Neural cell (in vitro differentiated cells): ENCODE measurements around the gene KNSTRN. TPM values are rescaled to one million over a fixed set of nuclear protein-coding genes. Genes with fewer than 3 reads are reported as not detected.
A peak's percentile ranks its signal among the peaks of the same experiment; 100 is the strongest.

Experiments
- H2AFZ ChIP-seq: fragments of 200-600, 300-800 bp; sonication (generic), shearing (Covaris generic); 2 replicates; pipeline ENCODE4 v1.6.0; 2014; ENCODE audit warnings: low read depth, mild to moderate bottlenecking, antibody characterized with exemption, low read length, moderate library complexity
- H3F3A ChIP-seq: fragments of 200-600 bp; shearing (Covaris generic); 2 replicates; pipeline ENCODE4 v1.6.1; 2016; ENCODE audit warnings: mild to moderate bottlenecking, moderate library complexity, mixed read lengths, antibody characterized with exemption, low read length; ENCODE audit not compliant: insufficient read depth, poor library complexity, severe bottlenecking
- H3K27ac ChIP-seq: fragments of 200-600, 300-800 bp; sonication (generic), shearing (Covaris generic); 2 replicates; pipeline ENCODE4 v1.5.1; 2014; ENCODE audit warnings: mild to moderate bottlenecking, low read length, moderate library complexity
- H3K27me3 ChIP-seq: fragments of 300-800, 200-600 bp; sonication (generic), shearing (Covaris generic); 2 replicates; pipeline ENCODE4 v1.6.0; 2014; ENCODE audit warnings: mild to moderate bottlenecking, low read depth, low read length, moderate library complexity; ENCODE audit not compliant: insufficient read depth
- H3K36me3 ChIP-seq: fragments of 300-800, 200-600 bp; sonication (generic), shearing (Covaris generic); 2 replicates; pipeline ENCODE4 v1.5.1; 2014; ENCODE audit warnings: mild to moderate bottlenecking, antibody characterized with exemption, low read length, moderate library complexity; ENCODE audit not compliant: insufficient read depth
- H3K4me2 ChIP-seq: fragments of 300-800, 200-600 bp; sonication (generic), shearing (Covaris generic); 2 replicates; pipeline ENCODE4 v1.6.0; 2014; ENCODE audit warnings: mild to moderate bottlenecking, low read length
- H3K4me3 ChIP-seq: fragments of 300-800, 200-600 bp; sonication (generic), shearing (Covaris generic); 2 replicates; pipeline ENCODE4 v1.5.1; 2014; ENCODE audit warnings: mild to moderate bottlenecking, low read length, moderate library complexity
- H3K79me2 ChIP-seq: fragments of 200-600 bp; shearing (Covaris generic); replicated peaks from 2 replicates; pipeline ENCODE4 v1.6.0; 2014; ENCODE audit warnings: mild to moderate bottlenecking, low read length, moderate library complexity; ENCODE audit not compliant: insufficient read depth
- H3K9ac ChIP-seq: fragments of 300-800, 200-600 bp; sonication (generic), shearing (Covaris generic); 2 replicates; pipeline ENCODE4 v1.6.1; 2016; ENCODE audit warnings: mild to moderate bottlenecking, low read length, mixed read lengths
- H3K9me2 ChIP-seq: fragments of 200-600 bp; shearing (Covaris generic); 2 replicates; pipeline ENCODE4 v1.6.1; 2016; ENCODE audit warnings: mild to moderate bottlenecking, low read length, mixed read lengths; ENCODE audit not compliant: insufficient read depth
- H3K9me3 ChIP-seq: fragments of 200-600, 300-800 bp; sonication (generic), shearing (Covaris generic); 2 replicates; pipeline ENCODE4 v1.6.1; 2016; ENCODE audit warnings: mild to moderate bottlenecking, mixed run types, low read length, moderate library complexity, mixed read lengths
- H4K20me1 ChIP-seq: fragments of 200-600 bp; shearing (Covaris generic); 2 replicates; pipeline ENCODE4 v1.6.1; 2016; ENCODE audit warnings: mild to moderate bottlenecking, mixed run types; ENCODE audit not compliant: insufficient read depth
- EP300 ChIP-seq: fragments of 450-650 bp; conservative IDR thresholded peaks from 2 replicates; pipeline ENCODE4 v1.6.1; 2014; ENCODE audit warnings: antibody characterized with exemption, mild to moderate bottlenecking, moderate library complexity; ENCODE audit not compliant: poor library complexity, severe bottlenecking
- RAD21 ChIP-seq: fragments of 450-650 bp; conservative IDR thresholded peaks from 2 replicates; pipeline ENCODE4 v1.6.1; 2014; ENCODE audit warnings: antibody characterized with exemption, mild to moderate bottlenecking, moderate library complexity
- REST ChIP-seq: IDR thresholded peaks from 2 replicates; pipeline ENCODE4 v1.6.1; 2012; ENCODE audit warnings: borderline replicate concordance
- SMC3 ChIP-seq: fragments of 450-650 bp; conservative IDR thresholded peaks from 2 replicates; pipeline ENCODE4 v1.6.1; 2014; ENCODE audit warnings: antibody characterized with exemption, mild to moderate bottlenecking, moderate library complexity; ENCODE audit not compliant: poor library complexity
- TAF1 ChIP-seq: IDR thresholded peaks from 2 replicates; pipeline ENCODE4 v1.6.1; 2012; ENCODE audit warnings: low read depth
- polyA plus RNA-seq: library from polyadenylated mRNA; depleted of rRNA; stranded (reverse); fragments of >200 nt; gene quantifications from 2 replicates; pipeline ENCODE4 v1.2.3, GENCODE V29; 2014
- TF ChIP-seq, protein P1 (sequence below): fragments of 450-650 bp; IDR thresholded peaks from 2 replicates; pipeline ENCODE4 v1.5.1; 2014; ENCODE audit warnings: antibody characterized with exemption, mild to moderate bottlenecking, moderate library complexity; ENCODE audit not compliant: poor library complexity, severe bottlenecking

The KNSTRN gene
- polyA plus RNA-seq, 1 donor from 2014 or later = 38.3 TPM

GRCh38 chr15:40340038-40340739, 42.3 kb upstream of the KNSTRN start:
- no peaks in the 10 kb centered on the region for H3K9me3 ChIP-seq
- no peaks in the 10 kb centered on the region for H3K79me2 ChIP-seq
- H3K36me3 ChIP-seq = no peaks in the 10 kb centered on the region
- no peak overlapping the region for H2AFZ ChIP-seq
- no peak overlapping the region for H3K4me2 ChIP-seq
- H3K4me3 ChIP-seq = no peak overlapping the region
- H3K27ac ChIP-seq = no peak overlapping the region
- H3K27me3 ChIP-seq = no peaks in the 10 kb centered on the region
- TF ChIP-seq, protein P1, sequence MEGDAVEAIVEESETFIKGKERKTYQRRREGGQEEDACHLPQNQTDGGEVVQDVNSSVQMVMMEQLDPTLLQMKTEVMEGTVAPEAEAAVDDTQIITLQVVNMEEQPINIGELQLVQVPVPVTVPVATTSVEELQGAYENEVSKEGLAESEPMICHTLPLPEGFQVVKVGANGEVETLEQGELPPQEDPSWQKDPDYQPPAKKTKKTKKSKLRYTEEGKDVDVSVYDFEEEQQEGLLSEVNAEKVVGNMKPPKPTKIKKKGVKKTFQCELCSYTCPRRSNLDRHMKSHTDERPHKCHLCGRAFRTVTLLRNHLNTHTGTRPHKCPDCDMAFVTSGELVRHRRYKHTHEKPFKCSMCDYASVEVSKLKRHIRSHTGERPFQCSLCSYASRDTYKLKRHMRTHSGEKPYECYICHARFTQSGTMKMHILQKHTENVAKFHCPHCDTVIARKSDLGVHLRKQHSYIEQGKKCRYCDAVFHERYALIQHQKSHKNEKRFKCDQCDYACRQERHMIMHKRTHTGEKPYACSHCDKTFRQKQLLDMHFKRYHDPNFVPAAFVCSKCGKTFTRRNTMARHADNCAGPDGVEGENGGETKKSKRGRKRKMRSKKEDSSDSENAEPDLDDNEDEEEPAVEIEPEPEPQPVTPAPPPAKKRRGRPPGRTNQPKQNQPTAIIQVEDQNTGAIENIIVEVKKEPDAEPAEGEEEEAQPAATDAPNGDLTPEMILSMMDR = no peak
- no peak for TF ChIP-seq SMC3
- no peak for TF ChIP-seq RAD21
- TF ChIP-seq EP300 = no peak
- no peaks in the 10 kb centered on the region for H4K20me1 ChIP-seq
- no peaks in the 10 kb centered on the region for H3F3A ChIP-seq
- no peaks in the 10 kb centered on the region for H3K9me2 ChIP-seq
- H3K9ac ChIP-seq = peak overlapping the region; percentile 20

- H2AFZ ChIP-seq = no peak within 1 kb of the TSS
- H3F3A ChIP-seq = no peaks in the 10 kb centered on the region
Measured at GRCh38 chr15:40340740-40341400, 41.7 kb upstream of the KNSTRN start, which contains the start of gene CCDC9B. CCDC9B (minus strand) TSS chr15:40340939; CDS start chr15:40340819, 120 bp downstream.

More at GRCh38 chr15:40340740-40341400, 41.7 kb upstream of the KNSTRN start, which contains the start of gene CCDC9B:
- Histone ChIP-seq H4K20me1 (no peaks in the 10 kb centered on the region), H3K27me3 (no peaks in the 10 kb centered on the region), H3K4me2 (no peak within 1 kb of the TSS), H3K79me2 (no peaks in the 10 kb centered on the region), H3K4me3 (no peak within 1 kb of the TSS), H3K9me2 (no peaks in the 10 kb centered on the region), H3K36me3 (no peaks in the 10 kb centered on the region), H3K9ac (peak within 1 kb of the TSS; percentile 20), H3K9me3 (no peaks in the 10 kb centered on the region), H3K27ac (no peak within 1 kb of the TSS)
- no peak for TF ChIP-seq TAF1
- TF ChIP-seq RAD21 = no peak
- TF ChIP-seq SMC3 = no peak
- TF ChIP-seq EP300 = no peak
- no peak for TF ChIP-seq REST
